Nephron (organoid): ENCODE results near the gene BCL6.

Experiments
- H3K27ac Mint-ChIP-seq, 3 experiments: 2 replicates each; pipeline ENCODE4 v1.8.0; 2020; ENCODE audit warnings: mixed read lengths in 3 of 3, mild to moderate bottlenecking in 2 of 3, moderate library complexity in 1 of 3
- H3K27me3 Mint-ChIP-seq: 2 replicates; pipeline ENCODE4 v1.8.0; 2021; ENCODE audit warnings: low read depth, mild to moderate bottlenecking, moderate library complexity, mixed read lengths
- H3K36me3 Mint-ChIP-seq: 2 replicates; pipeline ENCODE4 v1.8.0; 2020; ENCODE audit warnings: low read depth, mixed read lengths
- H3K4me1 Mint-ChIP-seq: 2 replicates; pipeline ENCODE4 v1.8.0; 2020; ENCODE audit warnings: mixed read lengths
- H3K4me3 Mint-ChIP-seq, 3 experiments: 2 replicates each; pipeline ENCODE4 v1.8.0; 2020; ENCODE audit warnings: mild to moderate bottlenecking in 3 of 3, mixed read lengths in 3 of 3, moderate library complexity in 2 of 3
- H3K9me3 Mint-ChIP-seq: 2 replicates; pipeline ENCODE4 v1.8.0; 2020; ENCODE audit warnings: mixed read lengths
- CTCF ChIP-seq, 3 experiments: fragments of 200-600 bp; sonication (generic); IDR thresholded peaks; one replicate each; pipeline ENCODE4 v1.5.0; 2021; ENCODE audit warnings: antibody characterized with exemption in 3 of 3; ENCODE audit not compliant: unreplicated experiment in 3 of 3

The BCL6 gene

GRCh38 chr3:187777331-187777941 lies 32.2 kb upstream of the BCL6 start:
- Mint-ChIP-seq H3K27me3 (no peaks in the 10 kb centered on the region), H3K27ac (no peak overlapping the region), H3K4me1 (no peaks in the 10 kb centered on the region), H3K36me3 (no peaks in the 10 kb centered on the region), H3K4me3 (no peak overlapping the region), H3K9me3 (peaks cover 2% of the 10 kb centered on the region)
- TF ChIP-seq CTCF (IDR thresholded peaks at IDR 0.05; ENCODE audit: unreplicated experiment in 3 of 3), result no peak

DNA sequence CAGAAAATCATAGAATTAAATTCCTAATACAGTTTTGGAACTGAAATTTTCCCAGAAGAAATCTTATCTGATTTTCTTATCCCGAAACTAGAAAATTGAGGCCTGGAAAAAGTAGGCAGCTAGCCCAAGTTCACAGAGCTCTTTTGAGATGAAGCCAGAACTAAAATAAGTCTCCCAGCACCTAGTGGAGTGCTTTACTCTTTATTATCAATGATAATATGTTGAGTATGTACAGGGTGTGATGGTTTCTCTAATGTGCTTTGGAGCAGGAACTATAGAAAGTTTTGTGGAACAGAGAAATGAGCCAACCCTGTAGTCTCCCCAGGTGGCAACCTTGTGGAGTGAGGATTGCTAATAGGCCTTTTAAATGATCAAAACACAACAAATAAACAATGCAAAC lies 30.3 kb upstream of the BCL6 start:
- no peaks in the 10 kb centered on the region for H3K9me3 Mint-ChIP-seq
- H3K36me3 Mint-ChIP-seq, result no peaks in the 10 kb centered on the region
- no peaks in the 10 kb centered on the region for H3K27me3 Mint-ChIP-seq
- no peak for TF ChIP-seq CTCF (IDR thresholded peaks at IDR 0.05; ENCODE audit: unreplicated experiment in 3 of 3)
- H3K4me1 Mint-ChIP-seq, result no peaks in the 10 kb centered on the region
- H3K4me3 Mint-ChIP-seq, result no peak overlapping the region
- no peak overlapping the region for H3K27ac Mint-ChIP-seq

DNA sequence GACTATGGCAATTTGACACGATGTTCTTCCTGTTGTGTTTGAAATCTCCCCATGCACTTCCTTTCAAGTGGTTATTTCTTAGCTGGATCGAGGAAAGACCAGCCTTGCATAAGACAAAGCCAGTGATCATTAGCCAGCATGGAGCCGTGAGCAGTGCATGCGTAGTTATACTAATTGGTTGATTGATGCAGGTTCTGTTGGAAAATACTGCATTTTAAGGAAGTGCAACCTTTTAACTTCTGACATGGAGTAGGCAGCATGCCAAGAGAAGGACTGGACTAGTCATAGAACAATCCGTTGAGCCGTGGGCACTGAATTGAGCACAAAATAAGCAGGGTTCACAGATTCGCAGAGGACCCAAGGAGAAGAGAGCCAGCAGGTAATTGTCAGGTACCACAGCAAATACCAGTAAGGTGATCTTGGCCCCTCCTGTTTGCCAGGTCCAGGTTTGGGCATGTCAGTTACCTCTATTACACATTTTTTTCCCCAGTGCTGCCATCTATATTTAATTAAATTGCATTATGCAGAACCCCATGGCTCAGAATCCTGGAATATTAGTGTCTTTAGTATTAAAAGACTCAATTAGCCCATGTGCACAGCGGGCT lies 29.0 kb upstream of the BCL6 start:
- Mint-ChIP-seq H3K27me3 (no peaks in the 10 kb centered on the region), H3K36me3 (no peaks in the 10 kb centered on the region), H3K9me3 (no peaks in the 10 kb centered on the region), H3K27ac (no peak overlapping the region), H3K4me3 (no peak overlapping the region), H3K4me1 (no peaks in the 10 kb centered on the region)
- TF ChIP-seq CTCF (IDR thresholded peaks at IDR 0.05; ENCODE audit: unreplicated experiment in 3 of 3), result no peak

GRCh38 chr3:187773233-187774184 lies 28.2 kb upstream of the BCL6 start:
- Mint-ChIP-seq H3K9me3 (no peaks in the 10 kb centered on the region), H3K36me3 (no peaks in the 10 kb centered on the region), H3K4me3 (no peak overlapping the region), H3K4me1 (no peaks in the 10 kb centered on the region), H3K27ac (no peak overlapping the region), H3K27me3 (no peaks in the 10 kb centered on the region)
- TF ChIP-seq CTCF (IDR thresholded peaks at IDR 0.05; ENCODE audit: unreplicated experiment in 3 of 3), result no peak

GRCh38 chr3:187770224-187770623 lies 25.0 kb upstream of the BCL6 start:
- H3K27me3 Mint-ChIP-seq, result no peaks in the 10 kb centered on the region
- TF ChIP-seq CTCF (IDR thresholded peaks at IDR 0.05; ENCODE audit: unreplicated experiment in 3 of 3), result no peak
- H3K4me1 Mint-ChIP-seq, result no peaks in the 10 kb centered on the region
- H3K9me3 Mint-ChIP-seq, result no peaks in the 10 kb centered on the region
- H3K27ac Mint-ChIP-seq, result no peak overlapping the region
- H3K4me3 Mint-ChIP-seq, result no peak overlapping the region
- H3K36me3 Mint-ChIP-seq, result no peaks in the 10 kb centered on the region
